Fibroblast of lung (primary cell): ENCODE results near the gene FZD2. TPM values are rescaled to one million over a fixed set of nuclear protein-coding genes. Genes with fewer than 3 reads are reported as not detected.

Experiments
- DNase-seq, 2 donors: peaks; one replicate each; pipeline versions ENCODE4 v3.0.0 to v3.0.0-alpha.2; 2010; ENCODE audit warnings: low read depth in 2 of 2
- H2AFZ ChIP-seq: 2 replicates; pipeline ENCODE4 v1.5.1; 2012; ENCODE audit warnings: low read length, control low read depth, inconsistent platforms
- H3K27ac ChIP-seq: 2 replicates; pipeline ENCODE4 v1.5.1; 2011; ENCODE audit warnings: low read length, control low read depth; ENCODE audit not compliant: insufficient read depth
- H3K27me3 ChIP-seq: 2 replicates; pipeline ENCODE4 v1.5.1; 2011; ENCODE audit warnings: mild to moderate bottlenecking, low read length; ENCODE audit not compliant: control insufficient read depth, insufficient read depth
- H3K36me3 ChIP-seq: 2 replicates; pipeline ENCODE4 v1.5.1; 2011; ENCODE audit warnings: low read length; ENCODE audit not compliant: control insufficient read depth, insufficient read depth
- H3K4me1 ChIP-seq: 2 replicates; pipeline ENCODE4 v1.5.1; 2011; ENCODE audit warnings: low read length; ENCODE audit not compliant: control insufficient read depth, insufficient read depth; ENCODE audit errors: extremely low read depth
- H3K4me2 ChIP-seq: 2 replicates; pipeline ENCODE4 v1.5.1; 2011; ENCODE audit warnings: low read length, control low read depth; ENCODE audit not compliant: insufficient read depth; ENCODE audit errors: extremely low read depth
- H3K4me3 ChIP-seq, 4 experiments: fragments of 200-600 bp in 1 of 4; sonication (generic) in 1 of 4; replicated peaks in 1 of 4; 2 replicates each; pipeline ENCODE4 v1.5.1; 2011 to 2016; ENCODE audit warnings: low read length in 4 of 4, low read depth in 3 of 4, mild to moderate bottlenecking in 3 of 4, control low read depth in 2 of 4, inconsistent platforms in 1 of 4, mixed read lengths in 1 of 4; ENCODE audit not compliant: insufficient read depth in 1 of 4; ENCODE audit errors: control extremely low read depth in 1 of 4
- H3K79me2 ChIP-seq: 2 replicates; pipeline ENCODE4 v1.5.1; 2012; ENCODE audit warnings: mild to moderate bottlenecking, low read length, inconsistent platforms; ENCODE audit not compliant: control insufficient read depth, insufficient read depth
- H3K9ac ChIP-seq: 2 replicates; pipeline ENCODE4 v1.5.1; 2011; ENCODE audit warnings: mild to moderate bottlenecking, low read length, control low read depth; ENCODE audit not compliant: insufficient read depth
- H3K9me3 ChIP-seq: 2 replicates; pipeline ENCODE4 v1.5.1; 2012; ENCODE audit warnings: low read depth, low read length; ENCODE audit not compliant: control insufficient read depth, insufficient read depth
- H4K20me1 ChIP-seq: 2 replicates; pipeline ENCODE4 v1.5.1; 2011; ENCODE audit warnings: low read length; ENCODE audit not compliant: control insufficient read depth, insufficient read depth; ENCODE audit errors: extremely low read depth
- CTCF ChIP-seq, 2 donors: IDR thresholded peaks in 1 of 2; conservative IDR thresholded peaks in 1 of 2; 1 replicate in 1 of 2; 2 replicates in 1 of 2; pipeline ENCODE4 v1.5.1; 2011 to 2012; ENCODE audit warnings: low read length in 2 of 2, control low read depth in 1 of 2, inconsistent platforms in 1 of 2, low read depth in 1 of 2, mild to moderate bottlenecking in 1 of 2
- EZH2 ChIP-seq: IDR thresholded peaks from 2 replicates; pipeline ENCODE4 v1.5.1; 2012; ENCODE audit warnings: low read length, control low read depth, mild to moderate bottlenecking; ENCODE audit errors: missing control alignments
- polyA plus RNA-seq, 2 donors: library from polyadenylated mRNA; depleted of rRNA in 1 of 2; stranded (reverse) in 1 of 2; unstranded in 1 of 2; fragments of >200 nt; gene quantifications; 2 replicates each; pipeline ENCODE4 v1.2.1, GENCODE V29; 2011 to 2012; ENCODE audit warnings: missing spikeins in 1 of 2
- total RNA-seq: library from RNA; depleted of rRNA; stranded (reverse); fragments of >200 nt; gene quantifications from 2 replicates; pipeline ENCODE4 v1.2.1, GENCODE V29; 2014

The FZD2 gene
- total and polyA plus RNA-seq, 2 donors (not counting 1 experiment from before 2014, with no cell fraction given): 20.3 to 23.2 TPM

GRCh38 chr17:44591206-44591605 lies 33.9 kb downstream of the FZD2 start:
- H2AFZ ChIP-seq: no peak overlapping the region
- TF ChIP-seq CTCF (conservative IDR thresholded peaks at IDR 0.05 in 1 of 2, IDR thresholded peaks at IDR 0.05 in 1 of 2; ENCODE audit: low read depth in 1 of 2, low read length in 2 of 2) (no peak), EZH2 (no peak)

DNA sequence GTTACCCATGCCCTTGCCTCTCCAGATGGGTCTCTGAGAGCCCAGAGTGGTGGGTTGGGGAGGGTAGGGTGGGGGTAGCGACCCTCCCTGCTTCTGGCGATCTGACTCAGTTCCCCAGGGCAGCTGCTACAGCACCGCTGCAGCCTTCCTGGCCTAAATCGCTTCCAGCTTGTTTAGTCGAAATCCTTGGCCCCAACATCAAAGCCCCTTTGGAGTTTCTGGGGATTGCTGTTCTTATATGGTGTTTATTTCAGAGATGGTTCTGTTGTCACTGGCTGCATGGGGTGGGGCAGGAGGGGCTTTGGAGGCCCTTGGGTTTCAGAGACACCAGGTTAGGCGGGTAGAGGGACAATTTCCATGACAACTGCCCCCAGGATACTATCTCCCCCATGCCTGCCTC lies 35.9 kb downstream of the FZD2 start:
- Histone ChIP-seq H3K79me2 (no peaks in the 10 kb centered on the region), H3K4me1 (peaks cover 2% of the 10 kb centered on the region), H3K36me3 (no peaks in the 10 kb centered on the region), H2AFZ (no peak overlapping the region), H4K20me1 (no peaks in the 10 kb centered on the region), H3K9ac (no peak overlapping the region), H3K27me3 (peaks cover 16% of the 10 kb centered on the region), H3K9me3 (no peaks in the 10 kb centered on the region), H3K4me2 (no peak overlapping the region), H3K27ac (no peak overlapping the region), H3K4me3 (no peak overlapping the region)
- no peak for DNase-seq
- TF ChIP-seq CTCF (conservative IDR thresholded peaks at IDR 0.05 in 1 of 2, IDR thresholded peaks at IDR 0.05 in 1 of 2; ENCODE audit: low read depth in 1 of 2, low read length in 2 of 2) (no peak), EZH2 (no peak)

More at GRCh38 chr17:44591206-44591605, 33.9 kb downstream of the FZD2 start:
- H3K79me2 ChIP-seq: no peaks in the 10 kb centered on the region
- no peak overlapping the region for H3K4me2 ChIP-seq
- no peak overlapping the region for H3K4me3 ChIP-seq
- no peak overlapping the region for H3K27ac ChIP-seq
- no peaks in the 10 kb centered on the region for H3K36me3 ChIP-seq
- H3K9ac ChIP-seq: no peak overlapping the region
- no peaks in the 10 kb centered on the region for H3K9me3 ChIP-seq
- peaks cover 16% of the 10 kb centered on the region for H3K27me3 ChIP-seq
- no peak for DNase-seq
- peaks cover 4% of the 10 kb centered on the region for H3K4me1 ChIP-seq
- H4K20me1 ChIP-seq: no peaks in the 10 kb centered on the region

DNA sequence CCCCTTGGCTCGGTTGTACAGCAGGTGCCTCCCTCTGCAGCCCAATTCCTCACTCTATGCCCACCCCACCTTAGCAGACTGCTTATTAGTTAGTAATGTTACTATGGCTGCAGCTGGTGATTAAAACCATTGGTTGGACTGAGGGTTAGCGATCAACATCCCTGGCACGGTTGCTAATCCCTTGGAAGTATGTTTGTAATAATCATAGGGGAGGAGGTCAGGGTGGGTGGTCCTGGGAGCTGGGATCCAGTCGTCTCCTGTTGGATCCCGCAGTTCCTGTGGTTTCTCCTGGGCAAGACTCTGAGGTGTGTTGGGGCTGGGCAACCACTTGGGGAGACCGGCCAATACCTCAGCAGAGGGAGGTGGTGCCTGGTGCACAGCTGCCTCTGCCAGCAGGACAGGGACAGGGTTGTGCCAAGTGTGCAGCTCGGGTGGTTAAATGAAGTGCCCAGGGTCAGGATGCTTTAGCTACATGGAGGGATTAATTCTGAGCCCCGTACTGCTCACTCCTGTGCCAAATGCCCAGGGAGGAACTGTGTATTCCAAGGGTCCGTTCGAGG lies 38.0 kb downstream of the FZD2 start:
- Histone ChIP-seq H2AFZ (no peak overlapping the region), H3K4me2 (no peak overlapping the region), H3K79me2 (no peaks in the 10 kb centered on the region), H3K27me3 (peaks cover 16% of the 10 kb centered on the region), H3K27ac (no peak overlapping the region), H3K9ac (no peak overlapping the region), H4K20me1 (no peaks in the 10 kb centered on the region), H3K36me3 (no peaks in the 10 kb centered on the region), H3K4me1 (peaks cover 12% of the 10 kb centered on the region), H3K9me3 (no peaks in the 10 kb centered on the region), H3K4me3 (no peak overlapping the region)
- no peak for TF ChIP-seq CTCF (conservative IDR thresholded peaks at IDR 0.05 in 1 of 2, IDR thresholded peaks at IDR 0.05 in 1 of 2; ENCODE audit: low read depth in 1 of 2, low read length in 2 of 2)
- no peak for TF ChIP-seq EZH2
- DNase-seq: no peak
